ENCODE results near the gene TSNAXIP1.

The TSNAXIP1 gene

GRCh38 chr16:67807148-67807682 is 526 bp downstream of the TSNAXIP1 start:
- Histone ChIP-seq H3K4me2 (ENCODE audit: low read length) (peak overlapping the region; percentile 83), H3K9ac (no peak overlapping the region), H3K9me3 (ENCODE audit: control insufficient read depth, low read length) (no peaks in the 10 kb centered on the region), H3K79me2 (peaks cover 37% of the 10 kb centered on the region), H2AFZ (peak overlapping the region; percentile 87), H3K4me1 (peaks cover 4% of the 10 kb centered on the region), H3K36me3 (ENCODE audit: control insufficient read depth, insufficient read depth, low read length) (no peaks in the 10 kb centered on the region), H3K4me3 (ENCODE audit: low read depth, low read length) (peak overlapping the region; percentile 100), H3K27me3 (ENCODE audit: control insufficient read depth, insufficient read depth, low read length) (no peaks in the 10 kb centered on the region), H3K27ac (peak overlapping the region; percentile 68)
- TF ChIP-seq, protein P1, sequence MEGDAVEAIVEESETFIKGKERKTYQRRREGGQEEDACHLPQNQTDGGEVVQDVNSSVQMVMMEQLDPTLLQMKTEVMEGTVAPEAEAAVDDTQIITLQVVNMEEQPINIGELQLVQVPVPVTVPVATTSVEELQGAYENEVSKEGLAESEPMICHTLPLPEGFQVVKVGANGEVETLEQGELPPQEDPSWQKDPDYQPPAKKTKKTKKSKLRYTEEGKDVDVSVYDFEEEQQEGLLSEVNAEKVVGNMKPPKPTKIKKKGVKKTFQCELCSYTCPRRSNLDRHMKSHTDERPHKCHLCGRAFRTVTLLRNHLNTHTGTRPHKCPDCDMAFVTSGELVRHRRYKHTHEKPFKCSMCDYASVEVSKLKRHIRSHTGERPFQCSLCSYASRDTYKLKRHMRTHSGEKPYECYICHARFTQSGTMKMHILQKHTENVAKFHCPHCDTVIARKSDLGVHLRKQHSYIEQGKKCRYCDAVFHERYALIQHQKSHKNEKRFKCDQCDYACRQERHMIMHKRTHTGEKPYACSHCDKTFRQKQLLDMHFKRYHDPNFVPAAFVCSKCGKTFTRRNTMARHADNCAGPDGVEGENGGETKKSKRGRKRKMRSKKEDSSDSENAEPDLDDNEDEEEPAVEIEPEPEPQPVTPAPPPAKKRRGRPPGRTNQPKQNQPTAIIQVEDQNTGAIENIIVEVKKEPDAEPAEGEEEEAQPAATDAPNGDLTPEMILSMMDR (IDR thresholded peaks at IDR 0.05): no peak

DNA sequence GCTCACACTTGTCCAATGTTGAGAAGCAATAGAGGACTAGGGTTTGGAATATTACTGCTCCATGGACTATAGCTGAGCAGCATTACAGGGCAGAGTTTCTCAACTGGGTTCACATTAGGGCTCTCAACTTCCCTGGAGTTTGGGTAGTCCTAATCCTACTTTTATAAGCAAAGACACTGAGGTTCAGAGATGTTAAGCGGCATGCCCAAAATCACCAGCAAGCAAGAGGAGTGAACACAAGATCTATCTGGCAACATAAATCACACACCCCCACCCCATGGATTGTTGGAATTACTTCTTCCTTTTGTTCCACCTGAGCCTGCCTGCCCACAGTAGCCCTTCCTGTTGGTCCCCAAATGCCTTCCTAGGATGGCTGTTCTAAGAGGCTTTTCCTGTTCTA is 5.2 kb downstream of the TSNAXIP1 start:
- TF ChIP-seq, protein P1 (IDR thresholded peaks at IDR 0.05): no peak
- Histone ChIP-seq H3K9me3 (ENCODE audit: control insufficient read depth, low read length) (no peaks in the 10 kb centered on the region), H3K27me3 (ENCODE audit: control insufficient read depth, insufficient read depth, low read length) (no peaks in the 10 kb centered on the region), H3K79me2 (no peaks in the 10 kb centered on the region), H3K4me3 (ENCODE audit: low read depth, low read length) (no peak overlapping the region), H2AFZ (no peak overlapping the region), H3K4me1 (peaks cover 4% of the 10 kb centered on the region), H3K27ac (no peak overlapping the region), H3K4me2 (ENCODE audit: low read length) (no peak overlapping the region), H3K9ac (no peak overlapping the region), H3K36me3 (ENCODE audit: control insufficient read depth, insufficient read depth, low read length) (no peaks in the 10 kb centered on the region)

DNA sequence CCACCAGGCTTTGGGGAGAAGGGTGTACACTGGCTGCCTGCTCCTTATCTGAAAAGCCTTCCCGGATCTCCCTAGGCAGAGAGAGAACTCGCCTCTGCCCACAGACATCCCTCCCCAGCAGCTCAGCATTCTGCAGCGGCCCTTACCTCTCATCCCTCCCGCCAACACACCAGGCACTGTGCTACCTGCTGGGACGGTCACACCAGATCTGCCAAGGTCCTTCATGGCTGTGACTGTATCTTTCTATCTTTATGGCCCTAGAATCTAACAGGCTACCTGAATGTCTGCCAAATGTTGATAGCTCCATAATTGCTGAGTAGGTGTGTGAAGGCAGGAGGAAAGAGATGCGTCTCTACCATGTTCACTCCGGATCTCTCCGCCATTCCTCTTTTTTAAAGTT is 7.9 kb downstream of the TSNAXIP1 start:
- H3K9ac ChIP-seq: no peak overlapping the region
- H3K27ac ChIP-seq: peak overlapping the region; percentile 24
- H3K36me3 ChIP-seq (ENCODE audit: control insufficient read depth, insufficient read depth, low read length): no peaks in the 10 kb centered on the region
- no peaks in the 10 kb centered on the region for H3K79me2 ChIP-seq
- no peaks in the 10 kb centered on the region for H3K27me3 ChIP-seq (ENCODE audit: control insufficient read depth, insufficient read depth, low read length)
- H2AFZ ChIP-seq: peak overlapping the region; percentile 52
- no peak overlapping the region for H3K4me3 ChIP-seq (ENCODE audit: low read depth, low read length)
- H3K4me2 ChIP-seq (ENCODE audit: low read length): no peak overlapping the region
- peaks cover 4% of the 10 kb centered on the region for H3K4me1 ChIP-seq
- TF ChIP-seq, protein P1 (IDR thresholded peaks at IDR 0.05): no peak
- no peaks in the 10 kb centered on the region for H3K9me3 ChIP-seq (ENCODE audit: control insufficient read depth, low read length)

- TF ChIP-seq, protein P1 (IDR thresholded peaks at IDR 0.05): no peak
- H3K4me3 ChIP-seq (ENCODE audit: low read depth, low read length): no peak overlapping the region
- H3K4me2 ChIP-seq (ENCODE audit: low read length): no peak overlapping the region
- H3K4me1 ChIP-seq: no peaks in the 10 kb centered on the region
- no peaks in the 10 kb centered on the region for H3K9me3 ChIP-seq (ENCODE audit: control insufficient read depth, low read length)
- H2AFZ ChIP-seq: no peak overlapping the region
- H3K79me2 ChIP-seq: no peaks in the 10 kb centered on the region
- no peak overlapping the region for H3K9ac ChIP-seq
- no peaks in the 10 kb centered on the region for H3K36me3 ChIP-seq (ENCODE audit: control insufficient read depth, insufficient read depth, low read length)
- no peak overlapping the region for H3K27ac ChIP-seq
- no peaks in the 10 kb centered on the region for H3K27me3 ChIP-seq (ENCODE audit: control insufficient read depth, insufficient read depth, low read length)
Observed at GRCh38 chr16:67820608-67821259, 14.0 kb downstream of the TSNAXIP1 start.

- TF ChIP-seq, protein P1 (IDR thresholded peaks at IDR 0.05): no peak
- Histone ChIP-seq H3K4me1 (no peaks in the 10 kb centered on the region), H3K79me2 (no peaks in the 10 kb centered on the region), H3K9me3 (ENCODE audit: control insufficient read depth, low read length) (no peaks in the 10 kb centered on the region), H3K4me3 (ENCODE audit: low read depth, low read length) (no peak overlapping the region), H3K36me3 (ENCODE audit: control insufficient read depth, insufficient read depth, low read length) (no peaks in the 10 kb centered on the region), H3K27me3 (ENCODE audit: control insufficient read depth, insufficient read depth, low read length) (no peaks in the 10 kb centered on the region), H2AFZ (no peak overlapping the region), H3K27ac (no peak overlapping the region), H3K4me2 (ENCODE audit: low read length) (no peak overlapping the region), H3K9ac (no peak overlapping the region)
Observed at GRCh38 chr16:67822511-67822910, 15.8 kb downstream of the TSNAXIP1 start.
